Stomach (tissue), 4 donors: ENCODE measurements around the gene TPT1.

Experiments used
- CTCF ChIP-seq, 7 experiments: fragments of 450-650 bp in 4 of 7; fragments of 200-600 bp in 3 of 7; sonication (generic) in 3 of 7; IDR thresholded peaks; one replicate each; pipeline ENCODE4 v1.5.1; 2016 to 2019; ENCODE audit warnings: antibody characterized with exemption in 7 of 7, control low read depth in 2 of 7, mild to moderate bottlenecking in 1 of 7
- POLR2A ChIP-seq, 4 donors: fragments of 450-650 bp; IDR thresholded peaks; one replicate each; pipeline ENCODE4 v1.6.1; 2016; ENCODE audit warnings: antibody characterized with exemption in 4 of 4, control low read depth in 2 of 4, mild to moderate bottlenecking in 1 of 4, moderate library complexity in 1 of 4
- POLR2AphosphoS5 ChIP-seq, 3 donors: sonication (generic); formaldehyde crosslinking; IDR thresholded peaks; one replicate each; pipeline ENCODE4 v1.6.1; 2016; ENCODE audit warnings: antibody characterized with exemption in 3 of 3

GRCh38 chr13:45298206-45298505 is 42.8 kb downstream of the TPT1 start:
- no peak for TF ChIP-seq CTCF (IDR thresholded peaks at IDR 0.05)
- TF ChIP-seq POLR2A (IDR thresholded peaks at IDR 0.05), result no peak
- TF ChIP-seq POLR2AphosphoS5 (IDR thresholded peaks at IDR 0.05), result no peak
